Thyroid gland (tissue), 4 donors: Measurements from ENCODE around the gene SLC8A1.

Experiments
- POLR2A ChIP-seq, 2 donors: fragments of 450-650 bp; IDR thresholded peaks; one replicate each; pipeline ENCODE4 v1.6.1; 2017; ENCODE audit warnings: antibody characterized with exemption in 2 of 2, mild to moderate bottlenecking in 2 of 2, moderate library complexity in 1 of 2
- TF ChIP-seq, protein P1 (sequence below), 6 experiments: fragments of 200-600 bp in 3 of 6; fragments of 450-650 bp in 3 of 6; sonication (generic) in 3 of 6; IDR thresholded peaks; one replicate each; pipeline ENCODE4 v1.5.1; 2016 to 2019; ENCODE audit warnings: antibody characterized with exemption in 6 of 6, mild to moderate bottlenecking in 2 of 6, inconsistent platforms in 1 of 6, moderate library complexity in 1 of 6

DNA sequence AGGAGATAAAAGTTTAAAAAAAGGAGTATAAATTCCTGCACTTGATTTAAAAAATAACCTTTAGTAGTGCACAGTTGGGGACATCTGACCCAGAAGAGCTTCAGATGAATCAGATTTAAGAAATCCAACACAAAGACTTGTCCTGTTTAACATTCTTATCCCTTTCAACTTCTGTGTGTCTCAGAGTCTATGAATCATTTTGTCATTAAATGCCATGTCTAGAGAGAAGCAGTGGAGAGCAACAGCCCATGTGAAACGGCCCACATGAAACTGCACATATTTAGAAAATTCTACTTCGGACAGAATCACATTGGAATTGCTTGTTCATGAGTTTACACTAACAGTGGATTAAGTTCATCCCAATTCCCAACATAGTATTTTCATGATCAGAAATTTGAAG lies 278.6 kb downstream of the SLC8A1 start:
- TF ChIP-seq, protein P1, sequence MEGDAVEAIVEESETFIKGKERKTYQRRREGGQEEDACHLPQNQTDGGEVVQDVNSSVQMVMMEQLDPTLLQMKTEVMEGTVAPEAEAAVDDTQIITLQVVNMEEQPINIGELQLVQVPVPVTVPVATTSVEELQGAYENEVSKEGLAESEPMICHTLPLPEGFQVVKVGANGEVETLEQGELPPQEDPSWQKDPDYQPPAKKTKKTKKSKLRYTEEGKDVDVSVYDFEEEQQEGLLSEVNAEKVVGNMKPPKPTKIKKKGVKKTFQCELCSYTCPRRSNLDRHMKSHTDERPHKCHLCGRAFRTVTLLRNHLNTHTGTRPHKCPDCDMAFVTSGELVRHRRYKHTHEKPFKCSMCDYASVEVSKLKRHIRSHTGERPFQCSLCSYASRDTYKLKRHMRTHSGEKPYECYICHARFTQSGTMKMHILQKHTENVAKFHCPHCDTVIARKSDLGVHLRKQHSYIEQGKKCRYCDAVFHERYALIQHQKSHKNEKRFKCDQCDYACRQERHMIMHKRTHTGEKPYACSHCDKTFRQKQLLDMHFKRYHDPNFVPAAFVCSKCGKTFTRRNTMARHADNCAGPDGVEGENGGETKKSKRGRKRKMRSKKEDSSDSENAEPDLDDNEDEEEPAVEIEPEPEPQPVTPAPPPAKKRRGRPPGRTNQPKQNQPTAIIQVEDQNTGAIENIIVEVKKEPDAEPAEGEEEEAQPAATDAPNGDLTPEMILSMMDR (IDR thresholded peaks at IDR 0.05), result no peak
- no peak for TF ChIP-seq POLR2A (IDR thresholded peaks at IDR 0.05)
